Measurements from ENCODE around the gene PRRG2. TPM values are rescaled to one million over a fixed set of nuclear protein-coding genes. Genes with fewer than 3 reads are reported as not detected.

The PRRG2 gene
- total and polyA plus RNA-seq, 2 experiments from 2014 or later: 2.0 to 3.8 TPM

GRCh38 chr19:49566302-49566701, 14.8 kb upstream of the PRRG2 start:
- no peaks in the 10 kb centered on the region for H3K9me3 Mint-ChIP-seq
- peaks cover 17% of the 10 kb centered on the region for H4K20me1 ChIP-seq (replicated peaks; ENCODE audit: insufficient read depth)

More at GRCh38 chr19:49566302-49566701, 14.8 kb upstream of the PRRG2 start:
- Histone ChIP-seq H2AFZ (no peak overlapping the region), H3F3A (replicated peaks; ENCODE audit: low read depth) (0 out of 2 replicates have a peak, but pooled peaks cover 17% of the 10 kb centered on the region), H3K4me1 (ENCODE audit: insufficient read depth) (peaks cover 9% of the 10 kb centered on the region), H3K79me2 (replicated peaks; ENCODE audit: insufficient read depth) (peaks cover 61% of the 10 kb centered on the region), H3K4me2 (no peak overlapping the region), H3K9me2 (ENCODE audit: insufficient read depth) (no peaks in the 10 kb centered on the region), H3K4me3 (no peak overlapping the region), H3K36me3 (ENCODE audit: insufficient read depth) (no peaks in the 10 kb centered on the region), H3K27ac (ENCODE audit: low read depth) (no peak overlapping the region), H3K27me3 (ENCODE audit: insufficient read depth) (no peaks in the 10 kb centered on the region)
- Mint-ChIP-seq H3K27ac (no peak overlapping the region), H3K27me3 (ENCODE audit: insufficient read depth, low read depth, poor library complexity) (no peaks in the 10 kb centered on the region), H3K4me1 (peaks cover 11% of the 10 kb centered on the region; the same call in 2 of the 3 replicates), H3K36me3 (ENCODE audit: low read depth) (no peaks in the 10 kb centered on the region; the same call in 2 of the 3 replicates), H3K4me3 (no peak overlapping the region)
- ATAC-seq: no peak
- no peak for DNase-seq (ENCODE audit: low spot score)
- TF ChIP-seq ZNF114 (CRISPR knock-in tag; IDR thresholded peaks at IDR 0.05): no peak
- no peak for TF ChIP-seq ZNF462 (CRISPR knock-in tag; IDR thresholded peaks at IDR 0.05)
- no peak for TF ChIP-seq STAT1 (IDR thresholded peaks at IDR 0.05; ENCODE audit: unreplicated experiment)
- no peak for TF ChIP-seq POLR2AphosphoS5 (IDR thresholded peaks at IDR 0.05; ENCODE audit: low read depth)
- TF ChIP-seq ZNF331 (CRISPR knock-in tag; IDR thresholded peaks at IDR 0.05; ENCODE audit: low read depth): no peak
- TF ChIP-seq ETS1 (IDR thresholded peaks at IDR 0.05): no peak
- TF ChIP-seq CREB1 (CRISPR knock-in tag; IDR thresholded peaks at IDR 0.05; ENCODE audit: low read depth): no peak
- no peak for TF ChIP-seq NANOG (IDR thresholded peaks at IDR 0.05; ENCODE audit: borderline replicate concordance)
- TF ChIP-seq REST (IDR thresholded peaks at IDR 0.05; ENCODE audit: unreplicated experiment): no peak
- no peak for TF ChIP-seq JUNB (IDR thresholded peaks at IDR 0.05; ENCODE audit: unreplicated experiment)
- TF ChIP-seq CTCF (conservative IDR thresholded peaks at IDR 0.05; ENCODE audit: low read depth in 2 of 2): no peak
- TF ChIP-seq EZH2 (IDR thresholded peaks at IDR 0.05; ENCODE audit: low read depth, unreplicated experiment): no peak
- TF ChIP-seq EZH2phosphoT487 (IDR thresholded peaks at IDR 0.05; ENCODE audit: unreplicated experiment): no peak
